Gastroesophageal sphincter (tissue), 3 donors: Measurements from ENCODE around the gene KAZN.

Experiments used
- CTCF ChIP-seq, 4 experiments: fragments of 200-600 bp in 2 of 4; fragments of 450-650 bp in 2 of 4; sonication (generic) in 1 of 4; IDR thresholded peaks; one replicate each; pipeline ENCODE4 v1.5.1; 2017 to 2019; ENCODE audit warnings: antibody characterized with exemption in 4 of 4, mild to moderate bottlenecking in 2 of 4, moderate library complexity in 2 of 4
- POLR2A ChIP-seq, 2 donors: fragments of 450-650 bp; IDR thresholded peaks; one replicate each; pipeline ENCODE4 v1.6.1; 2017; ENCODE audit warnings: antibody characterized with exemption in 2 of 2, mild to moderate bottlenecking in 2 of 2, moderate library complexity in 1 of 2

DNA sequence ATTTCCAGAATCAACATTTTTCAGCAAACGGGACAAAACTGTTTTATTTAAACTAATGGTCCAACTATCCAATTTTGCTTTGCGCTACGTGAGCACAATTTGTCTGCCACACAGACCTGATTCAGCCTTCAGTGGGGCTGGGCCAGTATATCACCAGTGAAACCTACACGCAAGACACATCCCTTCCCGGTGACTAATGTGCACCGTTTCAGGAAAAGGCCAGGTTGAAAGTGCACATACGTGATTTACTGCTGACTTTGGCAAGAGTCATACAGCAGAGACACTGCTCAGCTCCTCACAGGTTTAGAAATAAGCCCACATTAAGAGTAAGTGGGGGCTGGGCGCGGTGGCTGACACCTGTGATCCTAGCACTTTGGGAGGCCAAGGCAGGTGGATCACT is 550.0 kb downstream of the KAZN start:
- no peak for TF ChIP-seq CTCF (IDR thresholded peaks at IDR 0.05)
- TF ChIP-seq POLR2A (IDR thresholded peaks at IDR 0.05), result no peak
